Type B pancreatic cell (in vitro differentiated cells): ENCODE data around the gene TMEM266. TPM values are rescaled to one million over a fixed set of nuclear protein-coding genes. Genes with fewer than 3 reads are reported as not detected.

Experiments used
- DNase-seq: peaks from one replicate; pipeline ENCODE4 v3.0.0; 2021; ENCODE audit warnings: mixed read lengths; ENCODE audit not compliant: unreplicated experiment; ENCODE audit errors: extremely low spot score
- H3K27ac Mint-ChIP-seq: 2 replicates; pipeline ENCODE4 v1.8.0; 2021; ENCODE audit warnings: mild to moderate bottlenecking, mixed read lengths
- H3K27me3 Mint-ChIP-seq: 2 replicates; pipeline ENCODE4 v1.8.0; 2021; ENCODE audit warnings: mixed read lengths
- H3K36me3 Mint-ChIP-seq: 2 replicates; pipeline ENCODE4 v1.8.0; 2021; ENCODE audit warnings: mixed read lengths
- H3K4me1 Mint-ChIP-seq: one replicate; pipeline ENCODE4 v1.8.0; 2021; ENCODE audit warnings: mixed read lengths; ENCODE audit not compliant: unreplicated experiment
- H3K4me3 Mint-ChIP-seq: 2 replicates; pipeline ENCODE4 v1.8.0; 2021; ENCODE audit warnings: mild to moderate bottlenecking, mixed read lengths
- H3K9me3 Mint-ChIP-seq: 2 replicates; pipeline ENCODE4 v1.8.0; 2021; ENCODE audit warnings: mixed read lengths
- CTCF ChIP-seq: fragments of 200-600 bp; sonication (generic); conservative IDR thresholded peaks from 2 replicates; pipeline ENCODE4 v1.5.0; 2021; ENCODE audit warnings: antibody characterized with exemption, mild to moderate bottlenecking
- total RNA-seq: library from RNA; stranded (reverse); gene quantifications from 2 replicates; pipeline ENCODE4 v1.2.1, GENCODE V29; 2021; ENCODE audit warnings: low replicate concordance

The TMEM266 gene
- total RNA-seq, 1 donor from 2014 or later, result 2.3 TPM

- Mint-ChIP-seq H3K36me3 (no peaks in the 10 kb centered on the region), H3K9me3 (no peaks in the 10 kb centered on the region), H3K27ac (no peak overlapping the region), H3K27me3 (peaks cover 14% of the 10 kb centered on the region), H3K4me1 (peaks cover 11% of the 10 kb centered on the region), H3K4me3 (no peak overlapping the region)
- no peak for DNase-seq
- TF ChIP-seq CTCF, result no peak
Observed at GRCh38 chr15:76174654-76175053, 114.9 kb downstream of the TMEM266 start.

- peaks cover 12% of the 10 kb centered on the region for H3K4me1 Mint-ChIP-seq
- peaks cover 14% of the 10 kb centered on the region for H3K27me3 Mint-ChIP-seq
- no peak overlapping the region for H3K27ac Mint-ChIP-seq
- no peak for TF ChIP-seq CTCF
- no peaks in the 10 kb centered on the region for H3K9me3 Mint-ChIP-seq
- DNase-seq, result no peak
- H3K4me3 Mint-ChIP-seq, result no peak overlapping the region
- no peaks in the 10 kb centered on the region for H3K36me3 Mint-ChIP-seq
Observed at GRCh38 chr15:76175442-76175841, 115.7 kb downstream of the TMEM266 start.

GRCh38 chr15:76176059-76176458, 116.3 kb downstream of the TMEM266 start:
- Mint-ChIP-seq H3K36me3 (no peaks in the 10 kb centered on the region), H3K4me3 (no peak overlapping the region), H3K27me3 (peaks cover 14% of the 10 kb centered on the region), H3K4me1 (peaks cover 12% of the 10 kb centered on the region), H3K27ac (no peak overlapping the region), H3K9me3 (no peaks in the 10 kb centered on the region)
- no peak for TF ChIP-seq CTCF
- DNase-seq, result no peak

GRCh38 chr15:76176487-76177085, 116.8 kb downstream of the TMEM266 start:
- no peak for TF ChIP-seq CTCF
- Mint-ChIP-seq H3K27me3 (peaks cover 14% of the 10 kb centered on the region), H3K27ac (no peak overlapping the region), H3K36me3 (no peaks in the 10 kb centered on the region), H3K4me1 (peaks cover 12% of the 10 kb centered on the region), H3K4me3 (no peak overlapping the region), H3K9me3 (no peaks in the 10 kb centered on the region)
- DNase-seq, result no peak

- Mint-ChIP-seq H3K27ac (no peak overlapping the region), H3K4me3 (no peak overlapping the region), H3K36me3 (no peaks in the 10 kb centered on the region), H3K9me3 (no peaks in the 10 kb centered on the region), H3K4me1 (peaks cover 12% of the 10 kb centered on the region), H3K27me3 (peaks cover 14% of the 10 kb centered on the region)
- no peak for TF ChIP-seq CTCF
- DNase-seq, result no peak
Observed at GRCh38 chr15:76177491-76178040, 117.8 kb downstream of the TMEM266 start.
